IPS-18a (cell line): ENCODE measurements around the gene CATSPER2.
"Not testable (repeated sequence)": the region's sequence is repeated elsewhere in the genome, so short reads cannot be mapped to it uniquely, and the experiment has no call there.

Experiments used
- H3K27ac ChIP-seq: one replicate; pipeline ENCODE4 v1.5.1; 2013; ENCODE audit warnings: low read length
- H3K27me3 ChIP-seq: one replicate; pipeline ENCODE4 v1.6.1; 2013; ENCODE audit warnings: mild to moderate bottlenecking, low read length; ENCODE audit not compliant: control insufficient read depth, insufficient read depth
- H3K36me3 ChIP-seq: one replicate; pipeline ENCODE4 v1.6.1; 2013; ENCODE audit warnings: low read depth, low read length; ENCODE audit not compliant: control insufficient read depth
- H3K4me1 ChIP-seq: one replicate; pipeline ENCODE4 v1.6.1; 2013; ENCODE audit warnings: low read depth, low read length; ENCODE audit not compliant: control insufficient read depth
- H3K4me3 ChIP-seq: one replicate; pipeline ENCODE4 v1.5.1; 2013; ENCODE audit warnings: low read length
- H3K9ac ChIP-seq: one replicate; pipeline ENCODE4 v1.6.1; 2013; ENCODE audit warnings: mild to moderate bottlenecking, low read length, moderate library complexity
- H3K9me3 ChIP-seq: one replicate; pipeline ENCODE4 v1.6.1; 2013; ENCODE audit warnings: low read depth, low read length; ENCODE audit not compliant: control insufficient read depth

Gene CATSPER2

GRCh38 chr15:43626937-43627336, 21.7 kb downstream of the CATSPER2 start:
- H3K4me1 ChIP-seq, H3K36me3 ChIP-seq, H3K27me3 ChIP-seq, H3K27ac ChIP-seq, H3K4me3 ChIP-seq, H3K9me3 ChIP-seq, H3K9ac ChIP-seq: not testable (repeated sequence)

GRCh38 chr15:43625106-43625505, 23.5 kb downstream of the CATSPER2 start:
- H3K27ac ChIP-seq, result no peak overlapping the region
- no peaks in the 10 kb centered on the region for H3K36me3 ChIP-seq
- no peaks in the 10 kb centered on the region for H3K27me3 ChIP-seq
- H3K9ac ChIP-seq, result no peak overlapping the region
- H3K4me1 ChIP-seq, result no peaks in the 10 kb centered on the region
- no peaks in the 10 kb centered on the region for H3K9me3 ChIP-seq
- H3K4me3 ChIP-seq, result no peak overlapping the region

GRCh38 chr15:43622068-43622799, 26.4 kb downstream of the CATSPER2 start:
- not testable (repeated sequence) for H3K9me3 ChIP-seq, H3K4me3 ChIP-seq, H3K9ac ChIP-seq, H3K36me3 ChIP-seq, H3K4me1 ChIP-seq, H3K27me3 ChIP-seq, H3K27ac ChIP-seq

GRCh38 chr15:43618700-43619099, 29.9 kb downstream of the CATSPER2 start, which contains the start of gene STRC:
TSS of gene STRC (minus strand) at chr15:43618800. CDS start at chr15:43618722, 78 bp downstream.
- H3K4me3 ChIP-seq, H3K4me1 ChIP-seq, H3K9me3 ChIP-seq, H3K9ac ChIP-seq, H3K36me3 ChIP-seq, H3K27me3 ChIP-seq, H3K27ac ChIP-seq: not testable (repeated sequence)

GRCh38 chr15:43617750-43618149, 30.9 kb downstream of the CATSPER2 start:
- H3K9me3 ChIP-seq, H3K27ac ChIP-seq, H3K27me3 ChIP-seq, H3K4me3 ChIP-seq, H3K36me3 ChIP-seq, H3K9ac ChIP-seq, H3K4me1 ChIP-seq: not testable (repeated sequence)

- not testable (repeated sequence) for H3K36me3 ChIP-seq, H3K27me3 ChIP-seq, H3K27ac ChIP-seq, H3K9ac ChIP-seq, H3K4me3 ChIP-seq, H3K9me3 ChIP-seq, H3K4me1 ChIP-seq
Measured at GRCh38 chr15:43602233-43602632, 46.4 kb downstream of the CATSPER2 start.

GRCh38 chr15:43600200-43600599, 48.4 kb downstream of the CATSPER2 start:
- H3K9me3 ChIP-seq, H3K4me3 ChIP-seq, H3K4me1 ChIP-seq, H3K27me3 ChIP-seq, H3K36me3 ChIP-seq, H3K9ac ChIP-seq, H3K27ac ChIP-seq: not testable (repeated sequence)

- H3K27ac ChIP-seq, H3K4me1 ChIP-seq, H3K36me3 ChIP-seq, H3K9ac ChIP-seq, H3K27me3 ChIP-seq, H3K4me3 ChIP-seq, H3K9me3 ChIP-seq: not testable (repeated sequence)
Measured at GRCh38 chr15:43599131-43599530, 49.5 kb downstream of the CATSPER2 start.

GRCh38 chr15:43593328-43594190, 55.1 kb downstream of the CATSPER2 start, which contains the start of gene CKMT1B:
TSS of gene CKMT1B (plus strand) at chr15:43594027. CDS start at chr15:43594219, 192 bp downstream.
- H3K9ac ChIP-seq, H3K27ac ChIP-seq, H3K4me1 ChIP-seq: not testable (repeated sequence)

GRCh38 chr15:43592841-43593240, 55.8 kb downstream of the CATSPER2 start:
- not testable (repeated sequence) for H3K27me3 ChIP-seq, H3K36me3 ChIP-seq, H3K9ac ChIP-seq, H3K4me3 ChIP-seq, H3K9me3 ChIP-seq, H3K4me1 ChIP-seq, H3K27ac ChIP-seq

More at GRCh38 chr15:43593328-43594190, 55.1 kb downstream of the CATSPER2 start, which contains the start of gene CKMT1B:
- H3K4me3 ChIP-seq, H3K9me3 ChIP-seq, H3K27me3 ChIP-seq, H3K36me3 ChIP-seq: not testable (repeated sequence)

GRCh38 chr15:43589778-43590466, 58.7 kb downstream of the CATSPER2 start, which contains the start of gene PPIP5K1:
TSS of gene PPIP5K1 (minus strand) at chr15:43590208. CDS start at chr15:43584504, 5,704 bp downstream.
- H3K4me1 ChIP-seq, H3K27ac ChIP-seq, H3K36me3 ChIP-seq, H3K9me3 ChIP-seq, H3K9ac ChIP-seq, H3K4me3 ChIP-seq, H3K27me3 ChIP-seq: not testable (repeated sequence)
